HG02943 (cell line): ENCODE results near the gene CABLES2.

ENCODE experiments used
- ATAC-seq: cut with Tn5 transposase; IDR thresholded peaks from one replicate; pipeline ENCODE4 v1.9.1; 2021; ENCODE audit warnings: mild to moderate bottlenecking, low read depth, moderate library complexity; ENCODE audit not compliant: unreplicated experiment

Gene CABLES2

GRCh38 chr20:62362991-62363919 is 43.8 kb downstream of the CABLES2 start:
- no peak for ATAC-seq

GRCh38 chr20:62362590-62362940 is 44.5 kb downstream of the CABLES2 start:
- no peak for ATAC-seq

GRCh38 chr20:62361799-62362589 is 45.1 kb downstream of the CABLES2 start:
- no peak for ATAC-seq

GRCh38 chr20:62360854-62361798 is 46.0 kb downstream of the CABLES2 start:
- no peak for ATAC-seq

- no peak for ATAC-seq
Measured at GRCh38 chr20:62359491-62360121, 47.5 kb downstream of the CABLES2 start.

GRCh38 chr20:62359043-62359490 is 48.0 kb downstream of the CABLES2 start:
- no peak for ATAC-seq

GRCh38 chr20:62358171-62359042 is 48.7 kb downstream of the CABLES2 start:
- no peak for ATAC-seq

GRCh38 chr20:62357681-62358080 is 49.4 kb downstream of the CABLES2 start:
- ATAC-seq = no peak

GRCh38 chr20:62357187-62357667 is 49.9 kb downstream of the CABLES2 start:
- ATAC-seq = no peak

GRCh38 chr20:62356589-62357186 is 50.4 kb downstream of the CABLES2 start:
- ATAC-seq = no peak

- no peak for ATAC-seq
Measured at GRCh38 chr20:62355878-62356588, 51.1 kb downstream of the CABLES2 start.

- ATAC-seq = no peak
Measured at GRCh38 chr20:62355516-62355877, 51.6 kb downstream of the CABLES2 start.

- ATAC-seq = no peak
Measured at GRCh38 chr20:62354811-62355341, 52.2 kb downstream of the CABLES2 start.

GRCh38 chr20:62354031-62354808 is 52.9 kb downstream of the CABLES2 start:
- no peak for ATAC-seq

GRCh38 chr20:62353289-62354030 is 53.6 kb downstream of the CABLES2 start:
- no peak for ATAC-seq
